K562 (cell line): ENCODE data around the gene PRM2. TPM values are rescaled to one million over a fixed set of nuclear protein-coding genes. Genes with fewer than 3 reads are reported as not detected.
A peak's percentile ranks its signal among the peaks of the same experiment; 100 is the strongest.

Source experiments
- ARHGAP35 ChIP-seq: fragments of 450-650 bp; IDR thresholded peaks from 2 replicates; pipeline ENCODE4 v1.6.1; 2018; ENCODE audit not compliant: partially characterized antibody
- GABPB2 ChIP-seq: fragments of 250-450 bp; sonication (Bioruptor Pico); conservative IDR thresholded peaks from 2 replicates; pipeline ENCODE4 v1.5.1; 2021; ENCODE audit warnings: mild to moderate bottlenecking
- KAT2B ChIP-seq: IDR thresholded peaks from one replicate; pipeline ENCODE4 v1.6.1; 2012; ENCODE audit warnings: low read depth, mild to moderate bottlenecking, control low read depth, inconsistent platforms, low read length, moderate library complexity
- RB1 ChIP-seq: fragments of 450-650 bp; IDR thresholded peaks from 2 replicates; pipeline ENCODE4 v1.6.1; 2017; ENCODE audit warnings: low read depth, mild to moderate bottlenecking
- U2AF1 ChIP-seq: fragments of 200-400 bp; formaldehyde crosslinking; optimal IDR thresholded peaks from 2 replicates; pipeline ENCODE3; 2017; ENCODE audit warnings: mild to moderate bottlenecking, low read depth, low read length, moderate library complexity
- ZNF561 ChIP-seq: fragments of 450-650 bp; formaldehyde crosslinking; conservative IDR thresholded peaks from 2 replicates; pipeline ENCODE4 v1.4.0; 2020; ENCODE audit warnings: mild to moderate bottlenecking, moderate library complexity
- polyA plus RNA-seq, 8 experiments: library from polyadenylated mRNA; depleted of rRNA in 4 of 8; stranded (reverse) in 5 of 8; unstranded in 3 of 8; fragments of >200 nt; fragmentation: Nextera tagmentation in 2 of 8; fragmentation: Illumina TruSeq in 1 of 8; extraction: Ambion mirVana in 2 of 8; extraction: Trizol in 1 of 8; gene quantifications; 2 replicates each; pipeline versions ENCODE4 v1.2.1 to v1.2.3, GENCODE V29; 2011 to 2014; ENCODE audit warnings: inconsistent platforms in 1 of 8, missing spikeins in 1 of 8
- total RNA-seq, 7 experiments: library from RNA; depleted of rRNA in 6 of 7; stranded (reverse); fragments of >200 nt in 6 of 7; fragmentation: Illumina TruSeq in 2 of 7; extraction: Trizol in 2 of 7; gene quantifications; 2 replicates each; pipeline versions ENCODE4 v1.2.1 to v1.2.3, GENCODE V29; 2011 to 2021; ENCODE audit warnings: low replicate concordance in 1 of 7
- TF ChIP-seq, protein P1 (sequence below): sonication (generic); formaldehyde crosslinking; IDR thresholded peaks from 2 replicates; pipeline ENCODE4 v1.8.0; 2023; ENCODE audit warnings: missing genetic modification reagents, mild to moderate bottlenecking, borderline replicate concordance
- TF ChIP-seq, protein P2 (sequence below): IDR thresholded peaks from 2 replicates; pipeline ENCODE4 v1.6.1; 2011; ENCODE audit warnings: borderline replicate concordance, low read depth, mild to moderate bottlenecking, moderate library complexity, low read length; ENCODE audit not compliant: insufficient read depth, poor library complexity, severe bottlenecking
- TF ChIP-seq, protein P3 (sequence below), 2 experiments: IDR thresholded peaks; 2 replicates each; pipeline ENCODE4 v1.6.1; 2011; ENCODE audit warnings: borderline replicate concordance in 1 of 2, control low read depth in 1 of 2, low read depth in 1 of 2, low read length in 1 of 2, mild to moderate bottlenecking in 1 of 2, mixed read lengths in 1 of 2, moderate library complexity in 1 of 2; ENCODE audit not compliant: insufficient read depth in 1 of 2, insufficient read length in 1 of 2, poor library complexity in 1 of 2, severe bottlenecking in 1 of 2; ENCODE audit errors: extremely low read depth in 1 of 2
- TF ChIP-seq, protein P4 (sequence below): IDR thresholded peaks from 2 replicates; pipeline ENCODE4 v1.6.1; 2016; ENCODE audit warnings: missing genetic modification characterization, missing compliant biosample characterization
- TF ChIP-seq, protein P5 (sequence below): fragments of 150-350 bp; conservative IDR thresholded peaks from 2 replicates; pipeline ENCODE4 v1.6.1; 2014; ENCODE audit warnings: low read length

The PRM2 gene
- total and polyA plus RNA-seq, 9 of the 15 experiments (the other 6 are each of a cell fraction or from before 2014, with no cell fraction given), result not detected

DNA sequence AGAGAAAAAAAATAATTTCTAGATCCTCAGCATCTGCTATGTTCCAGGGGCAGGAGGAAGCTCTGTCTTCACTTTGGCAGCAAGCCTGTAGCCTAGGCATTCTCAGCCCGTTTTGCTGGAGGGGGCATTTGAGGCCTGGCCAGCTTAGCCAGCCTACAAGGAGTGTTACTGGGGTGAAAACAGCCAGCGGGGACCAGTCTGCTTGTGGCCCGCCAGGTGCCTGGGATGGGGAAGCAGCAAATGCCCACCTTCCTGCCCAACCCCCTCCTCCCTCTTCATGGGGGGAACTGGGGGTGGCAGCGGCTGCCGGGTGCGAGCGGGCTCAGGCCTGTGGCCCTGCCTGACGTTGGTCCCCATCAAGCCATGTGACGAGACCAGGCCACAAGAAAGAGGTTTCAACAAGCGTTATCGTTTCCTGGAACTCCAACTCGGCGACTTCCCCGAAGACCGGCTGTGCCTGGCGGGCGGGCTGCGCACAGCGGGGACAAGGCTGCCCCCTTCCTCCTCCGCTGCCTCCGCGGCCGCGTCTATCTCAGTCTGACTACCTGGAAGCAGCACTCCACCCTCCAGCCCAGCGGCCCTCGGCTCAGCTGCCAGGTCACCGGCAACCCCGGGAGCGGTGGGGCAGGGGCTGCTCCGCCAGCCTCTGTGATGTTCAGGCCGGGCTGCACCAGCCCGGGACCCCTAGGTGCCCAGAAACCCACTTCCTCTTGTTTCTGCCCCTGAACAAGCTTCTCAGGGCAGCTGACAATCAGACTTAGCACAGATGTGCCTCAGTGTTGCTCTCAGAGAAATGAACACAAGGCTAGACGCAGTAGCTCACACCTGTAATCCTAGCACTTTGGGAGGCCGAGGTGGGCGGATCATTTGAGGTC, 43.2 kb downstream of the PRM2 start (continued):
- TF ChIP-seq, protein P1, sequence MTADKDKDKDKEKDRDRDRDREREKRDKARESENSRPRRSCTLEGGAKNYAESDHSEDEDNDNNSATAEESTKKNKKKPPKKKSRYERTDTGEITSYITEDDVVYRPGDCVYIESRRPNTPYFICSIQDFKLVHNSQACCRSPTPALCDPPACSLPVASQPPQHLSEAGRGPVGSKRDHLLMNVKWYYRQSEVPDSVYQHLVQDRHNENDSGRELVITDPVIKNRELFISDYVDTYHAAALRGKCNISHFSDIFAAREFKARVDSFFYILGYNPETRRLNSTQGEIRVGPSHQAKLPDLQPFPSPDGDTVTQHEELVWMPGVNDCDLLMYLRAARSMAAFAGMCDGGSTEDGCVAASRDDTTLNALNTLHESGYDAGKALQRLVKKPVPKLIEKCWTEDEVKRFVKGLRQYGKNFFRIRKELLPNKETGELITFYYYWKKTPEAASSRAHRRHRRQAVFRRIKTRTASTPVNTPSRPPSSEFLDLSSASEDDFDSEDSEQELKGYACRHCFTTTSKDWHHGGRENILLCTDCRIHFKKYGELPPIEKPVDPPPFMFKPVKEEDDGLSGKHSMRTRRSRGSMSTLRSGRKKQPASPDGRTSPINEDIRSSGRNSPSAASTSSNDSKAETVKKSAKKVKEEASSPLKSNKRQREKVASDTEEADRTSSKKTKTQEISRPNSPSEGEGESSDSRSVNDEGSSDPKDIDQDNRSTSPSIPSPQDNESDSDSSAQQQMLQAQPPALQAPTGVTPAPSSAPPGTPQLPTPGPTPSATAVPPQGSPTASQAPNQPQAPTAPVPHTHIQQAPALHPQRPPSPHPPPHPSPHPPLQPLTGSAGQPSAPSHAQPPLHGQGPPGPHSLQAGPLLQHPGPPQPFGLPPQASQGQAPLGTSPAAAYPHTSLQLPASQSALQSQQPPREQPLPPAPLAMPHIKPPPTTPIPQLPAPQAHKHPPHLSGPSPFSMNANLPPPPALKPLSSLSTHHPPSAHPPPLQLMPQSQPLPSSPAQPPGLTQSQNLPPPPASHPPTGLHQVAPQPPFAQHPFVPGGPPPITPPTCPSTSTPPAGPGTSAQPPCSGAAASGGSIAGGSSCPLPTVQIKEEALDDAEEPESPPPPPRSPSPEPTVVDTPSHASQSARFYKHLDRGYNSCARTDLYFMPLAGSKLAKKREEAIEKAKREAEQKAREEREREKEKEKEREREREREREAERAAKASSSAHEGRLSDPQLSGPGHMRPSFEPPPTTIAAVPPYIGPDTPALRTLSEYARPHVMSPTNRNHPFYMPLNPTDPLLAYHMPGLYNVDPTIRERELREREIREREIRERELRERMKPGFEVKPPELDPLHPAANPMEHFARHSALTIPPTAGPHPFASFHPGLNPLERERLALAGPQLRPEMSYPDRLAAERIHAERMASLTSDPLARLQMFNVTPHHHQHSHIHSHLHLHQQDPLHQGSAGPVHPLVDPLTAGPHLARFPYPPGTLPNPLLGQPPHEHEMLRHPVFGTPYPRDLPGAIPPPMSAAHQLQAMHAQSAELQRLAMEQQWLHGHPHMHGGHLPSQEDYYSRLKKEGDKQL (CRISPR knock-in tag), result no peak
- TF ChIP-seq, protein P2, sequence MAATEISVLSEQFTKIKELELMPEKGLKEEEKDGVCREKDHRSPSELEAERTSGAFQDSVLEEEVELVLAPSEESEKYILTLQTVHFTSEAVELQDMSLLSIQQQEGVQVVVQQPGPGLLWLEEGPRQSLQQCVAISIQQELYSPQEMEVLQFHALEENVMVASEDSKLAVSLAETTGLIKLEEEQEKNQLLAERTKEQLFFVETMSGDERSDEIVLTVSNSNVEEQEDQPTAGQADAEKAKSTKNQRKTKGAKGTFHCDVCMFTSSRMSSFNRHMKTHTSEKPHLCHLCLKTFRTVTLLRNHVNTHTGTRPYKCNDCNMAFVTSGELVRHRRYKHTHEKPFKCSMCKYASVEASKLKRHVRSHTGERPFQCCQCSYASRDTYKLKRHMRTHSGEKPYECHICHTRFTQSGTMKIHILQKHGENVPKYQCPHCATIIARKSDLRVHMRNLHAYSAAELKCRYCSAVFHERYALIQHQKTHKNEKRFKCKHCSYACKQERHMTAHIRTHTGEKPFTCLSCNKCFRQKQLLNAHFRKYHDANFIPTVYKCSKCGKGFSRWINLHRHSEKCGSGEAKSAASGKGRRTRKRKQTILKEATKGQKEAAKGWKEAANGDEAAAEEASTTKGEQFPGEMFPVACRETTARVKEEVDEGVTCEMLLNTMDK, result no peak
- TF ChIP-seq KAT2B (no peak), GABPB2 (no peak), U2AF1 (no peak), RB1 (peak; percentile 74; the same call in 1 of the 2 replicates), ARHGAP35 (no peak), ZNF561 (0 out of 2 replicates have a peak, but pooled peaks have one; percentile 21)
- TF ChIP-seq, protein P3, sequence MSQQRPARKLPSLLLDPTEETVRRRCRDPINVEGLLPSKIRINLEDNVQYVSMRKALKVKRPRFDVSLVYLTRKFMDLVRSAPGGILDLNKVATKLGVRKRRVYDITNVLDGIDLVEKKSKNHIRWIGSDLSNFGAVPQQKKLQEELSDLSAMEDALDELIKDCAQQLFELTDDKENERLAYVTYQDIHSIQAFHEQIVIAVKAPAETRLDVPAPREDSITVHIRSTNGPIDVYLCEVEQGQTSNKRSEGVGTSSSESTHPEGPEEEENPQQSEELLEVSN (IDR thresholded peaks at IDR 0.05; ENCODE audit: borderline replicate concordance in 1 of 2, extremely low read depth in 1 of 2, insufficient read depth in 1 of 2, insufficient read length in 1 of 2, low read depth in 1 of 2, low read length in 1 of 2, poor library complexity in 1 of 2, severe bottlenecking in 1 of 2), result peak; percentile 80 to 87
- TF ChIP-seq, protein P4, sequence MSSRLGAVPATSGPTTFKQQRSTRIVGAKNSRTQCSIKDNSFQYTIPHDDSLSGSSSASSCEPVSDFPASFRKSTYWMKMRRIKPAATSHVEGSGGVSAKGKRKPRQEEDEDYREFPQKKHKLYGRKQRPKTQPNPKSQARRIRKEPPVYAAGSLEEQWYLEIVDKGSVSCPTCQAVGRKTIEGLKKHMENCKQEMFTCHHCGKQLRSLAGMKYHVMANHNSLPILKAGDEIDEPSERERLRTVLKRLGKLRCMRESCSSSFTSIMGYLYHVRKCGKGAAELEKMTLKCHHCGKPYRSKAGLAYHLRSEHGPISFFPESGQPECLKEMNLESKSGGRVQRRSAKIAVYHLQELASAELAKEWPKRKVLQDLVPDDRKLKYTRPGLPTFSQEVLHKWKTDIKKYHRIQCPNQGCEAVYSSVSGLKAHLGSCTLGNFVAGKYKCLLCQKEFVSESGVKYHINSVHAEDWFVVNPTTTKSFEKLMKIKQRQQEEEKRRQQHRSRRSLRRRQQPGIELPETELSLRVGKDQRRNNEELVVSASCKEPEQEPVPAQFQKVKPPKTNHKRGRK (tag), result peak; percentile 72; the same call in 1 of the 2 replicates
- TF ChIP-seq, protein P5, sequence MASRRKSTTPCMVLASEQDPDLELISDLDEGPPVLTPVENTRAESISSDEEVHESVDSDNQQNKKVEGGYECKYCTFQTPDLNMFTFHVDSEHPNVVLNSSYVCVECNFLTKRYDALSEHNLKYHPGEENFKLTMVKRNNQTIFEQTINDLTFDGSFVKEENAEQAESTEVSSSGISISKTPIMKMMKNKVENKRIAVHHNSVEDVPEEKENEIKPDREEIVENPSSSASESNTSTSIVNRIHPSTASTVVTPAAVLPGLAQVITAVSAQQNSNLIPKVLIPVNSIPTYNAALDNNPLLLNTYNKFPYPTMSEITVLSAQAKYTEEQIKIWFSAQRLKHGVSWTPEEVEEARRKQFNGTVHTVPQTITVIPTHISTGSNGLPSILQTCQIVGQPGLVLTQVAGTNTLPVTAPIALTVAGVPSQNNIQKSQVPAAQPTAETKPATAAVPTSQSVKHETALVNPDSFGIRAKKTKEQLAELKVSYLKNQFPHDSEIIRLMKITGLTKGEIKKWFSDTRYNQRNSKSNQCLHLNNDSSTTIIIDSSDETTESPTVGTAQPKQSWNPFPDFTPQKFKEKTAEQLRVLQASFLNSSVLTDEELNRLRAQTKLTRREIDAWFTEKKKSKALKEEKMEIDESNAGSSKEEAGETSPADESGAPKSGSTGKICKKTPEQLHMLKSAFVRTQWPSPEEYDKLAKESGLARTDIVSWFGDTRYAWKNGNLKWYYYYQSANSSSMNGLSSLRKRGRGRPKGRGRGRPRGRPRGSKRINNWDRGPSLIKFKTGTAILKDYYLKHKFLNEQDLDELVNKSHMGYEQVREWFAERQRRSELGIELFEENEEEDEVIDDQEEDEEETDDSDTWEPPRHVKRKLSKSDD, result no peak
